Measurements from ENCODE around the gene PRCD.

DNA sequence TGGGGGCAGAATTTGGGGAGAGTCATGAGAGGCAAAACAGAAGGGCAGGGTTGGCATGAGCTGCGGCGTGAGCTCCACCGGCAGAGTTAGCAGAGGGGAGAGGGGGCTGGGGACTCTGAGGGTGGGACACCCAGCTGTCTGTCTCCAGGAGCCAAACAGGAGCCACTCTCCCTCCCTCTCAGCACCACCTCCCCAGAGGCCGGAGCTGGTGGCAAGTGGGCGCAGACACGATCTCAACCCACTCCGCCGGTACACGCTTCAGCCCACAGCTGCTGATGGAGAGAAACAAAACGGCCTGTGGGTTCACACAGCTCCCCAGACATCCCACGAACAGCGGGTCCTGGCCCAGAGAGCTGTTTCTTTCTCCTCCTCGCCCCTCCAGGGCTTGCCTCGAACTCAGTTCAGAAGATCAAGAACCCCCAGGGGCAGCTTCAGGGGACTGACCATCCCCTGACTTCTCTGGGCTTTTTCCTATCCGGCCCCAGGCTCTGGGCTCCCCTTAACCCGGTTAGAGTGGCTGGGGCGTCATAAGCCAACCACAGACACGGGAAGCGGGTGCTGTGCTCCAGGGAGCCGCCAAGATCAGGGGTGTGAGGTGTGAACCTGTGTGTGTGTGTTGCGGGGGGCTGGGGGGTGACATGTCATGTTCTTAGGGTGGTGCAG lies 46.2 kb upstream of the PRCD start:
- no peak for TF ChIP-seq POLR2A (IDR thresholded peaks at IDR 0.05)
- no peak for TF ChIP-seq CTCF (IDR thresholded peaks at IDR 0.05)

Measured in testis (tissue), 2 donors.